ENCODE data around the gene PRR23E. TPM values are rescaled to one million over a fixed set of nuclear protein-coding genes. Genes with fewer than 3 reads are reported as not detected.
A peak's percentile ranks its signal among the peaks of the same experiment; 100 is the strongest.

The PRR23E gene
- total RNA-seq, 1 experiment from 2014 or later, result not detected

GRCh38 chr3:127233371-127233770 lies 40.4 kb downstream of the PRR23E start:
- intact Hi-C loops (cut with micrococcal nuclease; ENCODE audit: unreplicated experiment), result no loop called here
- ATAC-seq (no peak), DNase-seq (ENCODE audit: low read depth, low spot score) (no peak)
- no peak overlapping the region for H3K27ac ChIP-seq (ENCODE audit: low read length)
- no peaks in the 10 kb centered on the region for H3K36me3 ChIP-seq (ENCODE audit: control insufficient read depth, insufficient read depth, low read length)
- in situ Hi-C loops (cut with HindIII; ENCODE audit: low pct_unique_long_range_greater_than_20kb, low sequenced_read_pairs), result no loop called here
- peaks cover 7% of the 10 kb centered on the region; the same call in 1 of the 2 replicates for H3K27me3 ChIP-seq (ENCODE audit: control insufficient read depth, insufficient read depth, low read length)
- peak; percentile 90 to 91 for TF ChIP-seq REST (IDR thresholded peaks at IDR 0.05; ENCODE audit: insufficient read depth in 1 of 2, low read depth in 2 of 2, low read length in 1 of 2)
- no peak for TF ChIP-seq TCF7L2 (IDR thresholded peaks at IDR 0.05; ENCODE audit: low read depth, low read length)
- no peaks in the 10 kb centered on the region for H3K9me3 ChIP-seq (ENCODE audit: control insufficient read depth, insufficient read depth, low read depth, low read length)
- no peaks in the 10 kb centered on the region for H3K4me1 ChIP-seq (ENCODE audit: control insufficient read depth, insufficient read depth, low read length)
- no peak overlapping the region for H3K4me3 ChIP-seq (ENCODE audit: low read depth in 2 of 2, low read length in 2 of 2)
- POLR2A ChIA-PET, result no interaction called here
- CTCF ChIA-PET, result no interaction called here
- no TSS peak for BruUV-seq (replicated peaks)

GRCh38 chr3:127234778-127235177 lies 41.8 kb downstream of the PRR23E start:
- ATAC-seq (no peak), DNase-seq (ENCODE audit: low read depth, low spot score) (no peak)
- Histone ChIP-seq H3K27me3 (ENCODE audit: control insufficient read depth, insufficient read depth, low read length) (0 out of 2 replicates have a peak, but pooled peaks cover 2% of the 10 kb centered on the region), H3K4me1 (ENCODE audit: control insufficient read depth, insufficient read depth, low read length) (no peaks in the 10 kb centered on the region), H3K27ac (ENCODE audit: low read length) (no peak overlapping the region), H3K9me3 (ENCODE audit: control insufficient read depth, insufficient read depth, low read depth, low read length) (no peaks in the 10 kb centered on the region), H3K4me3 (ENCODE audit: low read depth in 2 of 2, low read length in 2 of 2) (no peak overlapping the region), H3K36me3 (ENCODE audit: control insufficient read depth, insufficient read depth, low read length) (no peaks in the 10 kb centered on the region)
- TF ChIP-seq SIN3A (IDR thresholded peaks at IDR 0.05; ENCODE audit: borderline replicate concordance, insufficient read depth, low read depth, low read length), result no peak
- no peak for TF ChIP-seq TCF7L2 (IDR thresholded peaks at IDR 0.05; ENCODE audit: low read depth, low read length)
- no peak for TF ChIP-seq REST (IDR thresholded peaks at IDR 0.05; ENCODE audit: insufficient read depth in 1 of 2, low read depth in 2 of 2, low read length in 1 of 2)
- no peak for TF ChIP-seq CTCF (IDR thresholded peaks at IDR 0.05)
- no peak for TF ChIP-seq POLR2AphosphoS5 (IDR thresholded peaks at IDR 0.05; ENCODE audit: low read depth, low read length)
- ChIA-PET CTCF (no interaction called here), POLR2A (no interaction called here)
- in situ Hi-C loops (cut with HindIII; ENCODE audit: low pct_unique_long_range_greater_than_20kb, low sequenced_read_pairs) (no loop called here), intact Hi-C loops (cut with micrococcal nuclease; ENCODE audit: unreplicated experiment) (no loop called here)
- no TSS peak for BruUV-seq (replicated peaks)

All from Panc1 (cell line).